ENCODE data around the gene TAC4.

The TAC4 gene

GRCh38 chr17:49817993-49818392, 29.9 kb downstream of the TAC4 start:
- TF ChIP-seq CTCF (conservative IDR thresholded peaks at IDR 0.05; ENCODE audit: low read depth, low read length), result no peak
- DNase-seq (ENCODE audit: low read depth), result no peak
- no peak overlapping the region for H3K4me3 ChIP-seq (ENCODE audit: low read length)

GRCh38 chr17:49815761-49816281, 32.0 kb downstream of the TAC4 start:
- TF ChIP-seq CTCF (conservative IDR thresholded peaks at IDR 0.05; ENCODE audit: low read depth, low read length), result no peak
- DNase-seq (ENCODE audit: low read depth), result no peak
- H3K4me3 ChIP-seq (ENCODE audit: low read length), result no peak overlapping the region

GRCh38 chr17:49814781-49815529, 32.9 kb downstream of the TAC4 start:
- DNase-seq (ENCODE audit: low read depth), result no peak
- no peak overlapping the region for H3K4me3 ChIP-seq (ENCODE audit: low read length)
- TF ChIP-seq CTCF (conservative IDR thresholded peaks at IDR 0.05; ENCODE audit: low read depth, low read length), result no peak

- H3K4me3 ChIP-seq (ENCODE audit: low read length), result no peak overlapping the region
- no peak for TF ChIP-seq CTCF (conservative IDR thresholded peaks at IDR 0.05; ENCODE audit: low read depth, low read length)
- no peak for DNase-seq (ENCODE audit: low read depth)
Observed at GRCh38 chr17:49809056-49809455, 38.8 kb downstream of the TAC4 start.

GRCh38 chr17:49798738-49799137, 49.1 kb downstream of the TAC4 start:
- no peak for TF ChIP-seq CTCF (conservative IDR thresholded peaks at IDR 0.05; ENCODE audit: low read depth, low read length)
- DNase-seq (ENCODE audit: low read depth), result no peak
- H3K4me3 ChIP-seq (ENCODE audit: low read length), result no peak overlapping the region

- H3K4me3 ChIP-seq (ENCODE audit: low read length), result no peak overlapping the region
- TF ChIP-seq CTCF (conservative IDR thresholded peaks at IDR 0.05; ENCODE audit: low read depth, low read length), result no peak
- no peak for DNase-seq (ENCODE audit: low read depth)
Observed at GRCh38 chr17:49798182-49798581, 49.7 kb downstream of the TAC4 start.

- no peak overlapping the region for H3K4me3 ChIP-seq (ENCODE audit: low read length)
- DNase-seq (ENCODE audit: low read depth), result no peak
- TF ChIP-seq CTCF (conservative IDR thresholded peaks at IDR 0.05; ENCODE audit: low read depth, low read length), result no peak
Observed at GRCh38 chr17:49795372-49795771, 52.5 kb downstream of the TAC4 start.

All from retinal pigment epithelial cell (primary cell).